GM18867 (cell line): ENCODE measurements around the gene ASIC3.

Experiments used
- ATAC-seq: cut with Tn5 transposase; IDR thresholded peaks from one replicate; pipeline ENCODE4 v1.9.1; 2021; ENCODE audit warnings: mild to moderate bottlenecking, moderate library complexity; ENCODE audit not compliant: unreplicated experiment

The ASIC3 gene

GRCh38 chr7:151070574-151070960 is 22.2 kb downstream of the ASIC3 start:
- ATAC-seq, result no peak

- no peak for ATAC-seq
Measured at GRCh38 chr7:151071032-151071866, 22.9 kb downstream of the ASIC3 start.

- ATAC-seq, result no peak
Measured at GRCh38 chr7:151073990-151074389, 25.7 kb downstream of the ASIC3 start.

GRCh38 chr7:151074817-151075661 is 26.7 kb downstream of the ASIC3 start:
- ATAC-seq, result no peak

GRCh38 chr7:151075662-151075971 is 27.3 kb downstream of the ASIC3 start:
- ATAC-seq, result no peak

GRCh38 chr7:151075978-151076426 is 27.7 kb downstream of the ASIC3 start:
- ATAC-seq, result no peak

GRCh38 chr7:151076863-151077704 is 28.8 kb downstream of the ASIC3 start:
- no peak for ATAC-seq

GRCh38 chr7:151077705-151078232 is 29.4 kb downstream of the ASIC3 start:
- no peak for ATAC-seq

GRCh38 chr7:151078233-151079040 is 30.1 kb downstream of the ASIC3 start:
- no peak for ATAC-seq

GRCh38 chr7:151079199-151079910 is 31.0 kb downstream of the ASIC3 start:
- no peak for ATAC-seq

GRCh38 chr7:151080067-151080521 is 31.8 kb downstream of the ASIC3 start:
- peak; percentile 0 for ATAC-seq

- ATAC-seq, result peak; percentile 76
Measured at GRCh38 chr7:151080522-151081169, 32.3 kb downstream of the ASIC3 start, which contains the start of gene FASTK. TSS of gene FASTK (minus strand) at chr7:151080809. CDS start at chr7:151080766, 43 bp downstream.

GRCh38 chr7:151081170-151082101 is 33.1 kb downstream of the ASIC3 start:
- ATAC-seq, result no peak

GRCh38 chr7:151082141-151083070 is 34.1 kb downstream of the ASIC3 start:
- no peak for ATAC-seq

GRCh38 chr7:151083071-151083823 is 34.9 kb downstream of the ASIC3 start, which contains the start of gene TMUB1:
TSS of gene TMUB1 (minus strand) at chr7:151083493. CDS start at chr7:151082563, 930 bp downstream.
- ATAC-seq, result peak; percentile 52

- no peak for ATAC-seq
Measured at GRCh38 chr7:151083824-151084160, 35.5 kb downstream of the ASIC3 start.
